AG04449 (cell line): ENCODE data around the gene RIN2.
"Not testable (repeated sequence)": the region's sequence is repeated elsewhere in the genome, so short reads cannot be mapped to it uniquely, and the experiment has no call there.

Experiments
- CTCF ChIA-PET: fragments of 350-600 bp; formaldehyde crosslinking; extraction: SDS; loops from one replicate; lab custom pipeline; 2021; ENCODE audit warnings: antibody characterized with exemption; lab: Yijun Ruan, JAX
- POLR2A ChIA-PET: fragments of 400-600, 350-600 bp; formaldehyde crosslinking; extraction: SDS; loops from one replicate; lab custom pipeline; 2020; ENCODE audit warnings: antibody characterized with exemption, inconsistent platforms; lab: Yijun Ruan, JAX
- DNase-seq: peaks from one replicate; pipeline ENCODE4 v3.0.0-alpha.2; 2010; ENCODE audit warnings: low read depth, low spot score
- H3K4me3 ChIP-seq: 2 replicates; pipeline ENCODE4 v1.5.1; 2011; ENCODE audit warnings: low read depth, mild to moderate bottlenecking, control low read depth, low read length
- CTCF ChIP-seq: IDR thresholded peaks from one replicate; pipeline ENCODE4 v1.5.1; 2011; ENCODE audit warnings: mild to moderate bottlenecking, moderate library complexity, low read length, control low read depth, inconsistent platforms; ENCODE audit not compliant: insufficient read depth; ENCODE audit errors: missing control alignments

Gene RIN2

GRCh38 chr20:19747903-19748302 is 10.2 kb upstream of the RIN2 start:
- ChIA-PET CTCF (no interaction called here), POLR2A (no interaction called here)
- DNase-seq: no peak
- no peak for TF ChIP-seq CTCF
- no peak overlapping the region for H3K4me3 ChIP-seq

GRCh38 chr20:19748681-19749080 is 9.4 kb upstream of the RIN2 start:
- CTCF ChIA-PET: no interaction called here
- POLR2A ChIA-PET: no interaction called here

GRCh38 chr20:19749618-19750071 is 8.4 kb upstream of the RIN2 start:
- DNase-seq: no peak
- TF ChIP-seq CTCF: no peak
- ChIA-PET CTCF (no interaction called here), POLR2A (no interaction called here)
- no peak overlapping the region for H3K4me3 ChIP-seq

More at GRCh38 chr20:19748681-19749080, 9.4 kb upstream of the RIN2 start:
- no peak overlapping the region for H3K4me3 ChIP-seq
- TF ChIP-seq CTCF: no peak
- no peak for DNase-seq

GRCh38 chr20:19750101-19750606 is 7.9 kb upstream of the RIN2 start:
- DNase-seq: no peak
- ChIA-PET POLR2A (no interaction called here), CTCF (no interaction called here)
- no peak overlapping the region for H3K4me3 ChIP-seq
- no peak for TF ChIP-seq CTCF

- no peak for TF ChIP-seq CTCF
- ChIA-PET POLR2A (no interaction called here), CTCF (no interaction called here)
These were observed 7.0 kb upstream of the RIN2 start for GRCh38 chr20:19750907-19751636.

GRCh38 chr20:19754201-19754600 is 3.9 kb upstream of the RIN2 start:
- H3K4me3 ChIP-seq, DNase-seq, CTCF ChIA-PET, POLR2A ChIA-PET: not testable (repeated sequence)

More at GRCh38 chr20:19750907-19751636, 7.0 kb upstream of the RIN2 start:
- DNase-seq: no peak
- no peak overlapping the region for H3K4me3 ChIP-seq
